ENCODE data around the gene ARSK. TPM values are rescaled to one million over a fixed set of nuclear protein-coding genes. Genes with fewer than 3 reads are reported as not detected.

The ARSK gene
- total and polyA plus RNA-seq, 2 of the 4 experiments (the other 2 are of a cell fraction) = 15.1 to 22.0 TPM

- peaks cover 4% of the 10 kb centered on the region for H3K4me1 ChIP-seq (ENCODE audit: control insufficient read depth, insufficient read depth, low read length)
- H4K8ac ChIP-seq (ENCODE audit: low read depth in 2 of 2, low read length in 2 of 2) = peak overlapping the region in 1 of 2 experiments; percentile 83; a peak in 2 of 4 replicates
- 0% methylated on average over 1 of the region's 4 CpGs; no CpG with 5 or more reads in 1 of the 2 experiments for WGBS, 2 experiments (ENCODE audit: extremely low coverage in 2 of 2, insufficient read length in 1 of 2)
- H3K56ac ChIP-seq (ENCODE audit: extremely low read depth, insufficient read depth, low read length) = peak overlapping the region; percentile 52; the same call in 1 of the 2 replicates
- H2BK120ac ChIP-seq (ENCODE audit: low read depth, low read length) = peak overlapping the region; percentile 76
- H2BK15ac ChIP-seq (ENCODE audit: low read depth, low read length) = peak overlapping the region; percentile 72; the same call in 1 of the 3 replicates
- POLR2A ChIA-PET (ENCODE audit: unreplicated experiment) = no interaction called here
- no peak overlapping the region for H2BK5ac ChIP-seq (ENCODE audit: low read depth, low read length, poor library complexity, severe bottlenecking)
- no peak overlapping the region for H3K27ac ChIP-seq (ENCODE audit: insufficient read depth, low read length)
- no peaks in the 10 kb centered on the region for H3K9me1 ChIP-seq (ENCODE audit: insufficient read depth, low read length)
- no peaks in the 10 kb centered on the region for H3K36me3 ChIP-seq (ENCODE audit: control insufficient read depth, insufficient read depth, low read length)
- peak overlapping the region; percentile 35 for H3K14ac ChIP-seq (replicated peaks; ENCODE audit: low read depth, low read length)
- H4K5ac ChIP-seq (ENCODE audit: low read depth, low read length) = no peak overlapping the region
- no peaks in the 10 kb centered on the region for H3K9me3 ChIP-seq (ENCODE audit: control insufficient read depth, insufficient read depth, low read length)
- peak overlapping the region; percentile 71 for H2AFZ ChIP-seq (replicated peaks; ENCODE audit: low read length, poor library complexity)
- H3K4me2 ChIP-seq (ENCODE audit: low read depth, low read length) = no peak overlapping the region
- no peaks in the 10 kb centered on the region for H3K79me1 ChIP-seq (ENCODE audit: low read depth in 1 of 2, low read length in 2 of 2)
- dilution Hi-C loops (cut with HindIII; ENCODE audit: low sequenced_read_pairs, unreplicated experiment) (no loop called here), in situ Hi-C loops (cut with MboI; ENCODE audit: low sequenced_read_pairs) (loop anchor here (25.0 kb wide), 1 partner anchor 668 kb away; no protein-coding TSS in a partner anchor), intact Hi-C loops (cut with micrococcal nuclease) (loop anchor here (1.0 to 10.0 kb wide), 4 partner anchors 88 to 960 kb away; partner anchors contain the start of gene RHOBTB3)
- no peaks in the 10 kb centered on the region for H4K20me1 ChIP-seq (ENCODE audit: insufficient read depth, low read length)
- H2BK20ac ChIP-seq (ENCODE audit: low read depth, low read length) = peak overlapping the region; percentile 91
- peak overlapping the region; percentile 37; the same call in 1 of the 2 replicates for H2AK5ac ChIP-seq (ENCODE audit: low read depth, low read length)
- DNase-seq (peak; percentile 65), ATAC-seq (ENCODE audit: low read depth) (peak; percentile 45)
- no peak overlapping the region for H3K18ac ChIP-seq (ENCODE audit: low read depth, low read length)
- no peak overlapping the region for H2AK9ac ChIP-seq (replicated peaks; ENCODE audit: low read depth, low read length, poor library complexity)
- H3K9ac ChIP-seq (ENCODE audit: low read depth, low read length) = peak overlapping the region; percentile 45; the same call in 1 of the 2 replicates
- 0 out of 2 replicates have a peak overlapping the region, but pooled peaks have one; percentile 16 for H4K91ac ChIP-seq (ENCODE audit: insufficient read depth, low read depth, low read length)
- no peak overlapping the region for H3K4me3 ChIP-seq (ENCODE audit: insufficient read depth, low read depth, low read length)
- peak overlapping the region; percentile 51; the same call in 1 of the 2 replicates for H3K4ac ChIP-seq (ENCODE audit: low read depth, low read length)
- H3K27me3 ChIP-seq (ENCODE audit: control insufficient read depth, insufficient read depth, low read length) = no peaks in the 10 kb centered on the region
- TF ChIP-seq FOS (IDR thresholded peaks at IDR 0.05; ENCODE audit: low read depth, low read length) (no peak), NFE2L2 (IDR thresholded peaks at IDR 0.05; ENCODE audit: low read depth, low read length) (no peak), SMC3 (IDR thresholded peaks at IDR 0.05; ENCODE audit: low read depth, low read length) (peak; percentile 66), CHD1 (IDR thresholded peaks at IDR 0.05; ENCODE audit: low read depth, low read length) (no peak), RAD21 (IDR thresholded peaks at IDR 0.05; ENCODE audit: low read length) (peak; percentile 80), CTCF (conservative IDR thresholded peaks at IDR 0.05; ENCODE audit: low read depth, low read length) (peak; percentile 78), ELK1 (IDR thresholded peaks at IDR 0.05; ENCODE audit: borderline replicate concordance, low read depth, low read length) (no peak), CEBPB (IDR thresholded peaks at IDR 0.05; ENCODE audit: low read depth, low read length) (no peak), POLR2A (IDR thresholded peaks at IDR 0.05; ENCODE audit: low read depth, low read length) (no peak)
- BruUV-seq (replicated peaks) = no TSS peak
- H3K23ac ChIP-seq (ENCODE audit: low read depth, low read length) = no peak overlapping the region
- CTCF ChIA-PET = interaction anchor here (0.5 to 1.4 kb wide), 6 partner anchors 15 to 637 kb away, joined by 3 to 5 read pairs (median 3); no protein-coding TSS in a partner anchor
Observed at GRCh38 chr5:95644351-95645042, 89.6 kb downstream of the ARSK start.
